NCI-H2227 (cell line): ENCODE results near the gene STRBP.
"Not testable (repeated sequence)": the region's sequence is repeated elsewhere in the genome, so short reads cannot be mapped to it uniquely, and the experiment has no call there.

Experiments
- DNase-seq: peaks from one replicate; lab custom pipeline; 2025; ENCODE audit not compliant: unreplicated experiment; lab: John Stamatoyannopoulos, UW

Gene STRBP

GRCh38 chr9:123251324-123251723, 17.1 kb downstream of the STRBP start:
- DNase-seq = no peak

- DNase-seq = no peak
These were observed 17.9 kb downstream of the STRBP start for GRCh38 chr9:123250504-123250903.

GRCh38 chr9:123249162-123249561, 19.2 kb downstream of the STRBP start:
- DNase-seq = not testable (repeated sequence)

- DNase-seq = no peak
These were observed 19.8 kb downstream of the STRBP start for GRCh38 chr9:123248630-123249029.

- DNase-seq = peak; percentile 53
These were observed 21.9 kb downstream of the STRBP start for GRCh38 chr9:123246534-123246933.

GRCh38 chr9:123239726-123240125, 28.7 kb downstream of the STRBP start:
- no peak for DNase-seq

- no peak for DNase-seq
These were observed 30.0 kb downstream of the STRBP start for GRCh38 chr9:123238365-123238764.

GRCh38 chr9:123237220-123237619, 31.2 kb downstream of the STRBP start:
- DNase-seq = no peak

- no peak for DNase-seq
These were observed 32.9 kb downstream of the STRBP start for GRCh38 chr9:123235448-123235847.

GRCh38 chr9:123234853-123235252, 33.5 kb downstream of the STRBP start:
- DNase-seq = no peak

- no peak for DNase-seq
These were observed 36.1 kb downstream of the STRBP start for GRCh38 chr9:123232332-123232731.

GRCh38 chr9:123231421-123231820, 37.0 kb downstream of the STRBP start:
- no peak for DNase-seq

GRCh38 chr9:123228967-123229366, 39.4 kb downstream of the STRBP start:
- DNase-seq = no peak

- DNase-seq = no peak
These were observed 42.4 kb downstream of the STRBP start for GRCh38 chr9:123225995-123226394.

- DNase-seq = peak; percentile 26
These were observed 43.0 kb downstream of the STRBP start for GRCh38 chr9:123225374-123225813.

GRCh38 chr9:123220127-123220526, 48.3 kb downstream of the STRBP start:
- no peak for DNase-seq

GRCh38 chr9:123218831-123219230, 49.6 kb downstream of the STRBP start:
- DNase-seq = no peak

GRCh38 chr9:123217128-123217654, 51.2 kb downstream of the STRBP start:
- no peak for DNase-seq

GRCh38 chr9:123216251-123216797, 52.1 kb downstream of the STRBP start:
- DNase-seq = no peak

GRCh38 chr9:123211081-123211480, 57.3 kb downstream of the STRBP start:
- no peak for DNase-seq

GRCh38 chr9:123208626-123209174, 59.7 kb downstream of the STRBP start:
- no peak for DNase-seq

GRCh38 chr9:123206065-123206464, 62.3 kb downstream of the STRBP start:
- DNase-seq = no peak

GRCh38 chr9:123201083-123201482, 67.3 kb downstream of the STRBP start:
- DNase-seq = no peak
